GM10266 (cell line): ENCODE data around the gene SDF2L1.

ENCODE experiments used
- DNase-seq: peaks from one replicate; pipeline ENCODE4 v3.0.0; 2012; ENCODE audit errors: extremely low spot score
- CTCF ChIP-seq: IDR thresholded peaks from 2 replicates; pipeline ENCODE4 v1.5.1; 2012; ENCODE audit warnings: mild to moderate bottlenecking, low read depth; ENCODE audit not compliant: control insufficient read depth, insufficient read depth; ENCODE audit errors: missing control alignments

Gene SDF2L1

GRCh38 chr22:21660904-21661303 is 18.8 kb downstream of the SDF2L1 start:
- TF ChIP-seq CTCF: no peak
- no peak for DNase-seq

GRCh38 chr22:21661991-21662390 is 19.9 kb downstream of the SDF2L1 start:
- DNase-seq: no peak
- no peak for TF ChIP-seq CTCF

- no peak for DNase-seq
- no peak for TF ChIP-seq CTCF
Measured at GRCh38 chr22:21663738-21664137, 21.6 kb downstream of the SDF2L1 start.

GRCh38 chr22:21665047-21665851 is 23.1 kb downstream of the SDF2L1 start:
- no peak for TF ChIP-seq CTCF
- DNase-seq: no peak

- no peak for DNase-seq
Measured at GRCh38 chr22:21666786-21667185, 24.7 kb downstream of the SDF2L1 start.

GRCh38 chr22:21669026-21669425 is 26.9 kb downstream of the SDF2L1 start:
- no peak for TF ChIP-seq CTCF
- no peak for DNase-seq

More at GRCh38 chr22:21666786-21667185, 24.7 kb downstream of the SDF2L1 start:
- no peak for TF ChIP-seq CTCF

GRCh38 chr22:21672107-21672629 is 30.1 kb downstream of the SDF2L1 start:
- no peak for DNase-seq

More at GRCh38 chr22:21672107-21672629, 30.1 kb downstream of the SDF2L1 start:
- no peak for TF ChIP-seq CTCF
